ENCODE measurements around the gene EPX.

DNA sequence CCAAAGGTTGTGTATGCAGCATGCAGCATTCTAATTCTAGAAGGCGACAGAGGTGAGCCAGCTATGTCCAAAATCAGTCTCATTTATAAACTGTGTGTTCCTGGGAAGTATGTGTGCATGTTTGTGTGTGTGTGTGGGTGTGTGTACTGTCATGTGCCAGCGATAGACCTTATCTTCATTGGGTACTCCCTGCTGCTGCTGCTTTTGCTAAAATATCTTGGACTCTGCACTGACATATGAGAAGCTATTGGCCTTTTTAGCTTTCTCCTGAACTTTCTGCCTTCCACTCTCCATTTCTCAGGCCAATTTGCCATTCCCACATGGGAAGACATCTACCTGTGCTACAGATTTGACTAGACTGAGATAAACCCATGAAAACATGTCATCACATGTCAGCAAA, 43.9 kb downstream of the EPX start:
- TF ChIP-seq CTCF (IDR thresholded peaks at IDR 0.05) = no peak
- no peak for TF ChIP-seq POLR2A (IDR thresholded peaks at IDR 0.05)

All from right lobe of liver (tissue), 4 donors.